Stimulated activated CD4-positive, alpha-beta T cell treated with anti-CD3 and anti-CD28 coated beads, Interleukin-12 subunit alpha, Interleukin-12 subunit beta, amount 100 ng/mL, for 24 hours (primary cell): ENCODE results near the gene DISP2.

Source experiments
- DNase-seq, 2 experiments: peaks; one replicate each; pipeline ENCODE4 v3.0.0-alpha.2; 2020; ENCODE audit warnings: low read depth in 2 of 2

DISP2 gene

DNA sequence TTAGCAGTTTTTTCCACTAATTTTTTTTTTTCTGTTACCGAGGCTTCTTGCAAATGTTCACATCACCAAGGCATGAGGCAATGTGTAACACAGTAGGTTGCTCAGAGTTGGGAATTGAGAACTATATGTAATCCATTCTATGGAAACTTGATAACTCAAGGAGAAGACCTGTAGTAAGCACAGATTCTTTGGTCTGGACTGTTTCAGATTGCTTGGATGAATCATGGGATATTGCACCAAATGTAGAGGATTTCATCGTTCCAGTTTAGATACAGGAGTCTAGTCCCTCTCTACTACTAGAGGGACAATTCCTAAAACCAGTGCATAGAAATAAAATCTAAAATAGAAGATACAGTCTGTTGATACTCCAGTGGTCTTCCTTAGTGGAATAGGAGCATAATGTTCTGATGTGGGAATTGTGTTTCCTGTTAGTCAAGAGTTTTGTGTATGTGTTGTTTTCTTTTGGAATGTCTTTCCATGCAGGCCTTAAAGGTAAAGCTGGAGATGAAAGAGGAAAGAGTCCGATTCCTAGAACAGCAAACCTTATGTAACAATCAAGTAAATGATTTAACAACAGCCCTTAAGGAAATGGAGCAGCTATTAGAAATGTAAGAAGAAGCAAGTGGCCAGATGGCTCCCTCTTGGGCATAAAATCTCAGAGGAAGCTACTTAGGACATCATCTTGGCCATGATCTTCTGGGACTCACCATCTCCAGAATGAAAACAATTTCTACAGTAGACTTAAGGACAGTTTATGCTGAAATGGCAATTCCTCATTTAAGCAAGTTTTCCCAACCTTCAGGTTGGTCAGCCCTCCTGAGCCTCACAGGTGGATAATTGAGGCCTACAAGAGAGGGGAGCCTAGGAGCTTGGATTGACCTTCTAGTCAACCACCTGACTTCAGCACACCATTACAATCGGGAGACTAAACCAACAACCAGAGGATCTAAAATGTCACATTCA, 35.2 kb downstream of the DISP2 start:
- no peak for DNase-seq

DNA sequence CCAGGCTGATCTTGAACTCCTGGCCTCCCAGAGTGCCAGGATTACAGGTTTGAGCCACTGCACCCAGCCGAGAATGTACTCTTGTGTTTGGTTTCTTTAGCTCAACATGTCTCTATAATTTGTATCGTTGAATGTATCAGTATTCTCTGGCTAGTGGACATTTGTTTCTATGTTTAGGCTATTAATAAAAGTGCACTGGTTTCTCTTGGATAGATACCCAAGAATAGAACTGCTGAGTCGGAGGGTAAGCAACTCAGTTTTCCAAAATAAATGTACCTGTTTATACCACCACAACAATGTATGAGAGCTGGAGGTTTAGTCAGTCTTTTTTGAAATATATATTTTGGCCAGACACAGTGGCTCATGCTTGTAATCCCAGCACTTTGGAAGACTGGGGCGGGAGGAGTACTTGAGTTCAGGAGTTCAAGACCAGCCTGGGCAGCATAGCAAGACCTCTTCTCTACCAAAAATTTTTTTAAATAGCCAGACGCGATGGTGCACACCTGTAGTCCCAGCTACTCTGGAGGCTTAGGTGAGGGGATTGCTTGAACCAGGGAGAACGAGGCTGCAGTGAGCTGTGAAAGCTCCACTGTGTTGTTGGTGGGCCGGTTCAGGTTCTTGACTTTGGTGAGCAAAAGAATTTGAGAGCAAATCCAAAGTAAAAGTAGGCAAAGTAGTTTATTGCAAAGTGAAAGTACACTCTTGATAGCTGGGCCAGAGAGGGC, 39.8 kb downstream of the DISP2 start:
- DNase-seq: no peak

DNA sequence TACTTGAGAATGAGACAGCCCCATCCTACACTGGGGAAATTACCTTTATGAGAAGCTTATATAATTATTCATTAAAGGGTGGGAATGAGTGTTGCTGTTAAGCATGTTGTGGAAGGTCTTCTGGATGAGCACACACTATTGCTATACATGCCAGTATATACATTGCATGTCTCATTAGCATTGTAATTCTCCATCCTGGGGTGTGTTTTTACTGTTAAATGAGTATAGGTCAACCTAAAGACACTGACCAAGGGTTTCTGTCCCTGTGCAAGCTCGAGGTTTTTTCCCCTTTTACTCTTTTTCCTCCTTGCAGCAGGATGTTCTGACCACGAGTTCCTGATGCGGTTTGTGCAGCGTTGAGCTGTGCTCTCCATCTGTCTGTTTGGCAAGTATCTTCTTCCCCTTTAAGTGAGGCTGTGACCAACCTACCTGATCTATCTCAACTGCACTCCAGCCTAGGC, 40.4 kb downstream of the DISP2 start:
- no peak for DNase-seq

DNA sequence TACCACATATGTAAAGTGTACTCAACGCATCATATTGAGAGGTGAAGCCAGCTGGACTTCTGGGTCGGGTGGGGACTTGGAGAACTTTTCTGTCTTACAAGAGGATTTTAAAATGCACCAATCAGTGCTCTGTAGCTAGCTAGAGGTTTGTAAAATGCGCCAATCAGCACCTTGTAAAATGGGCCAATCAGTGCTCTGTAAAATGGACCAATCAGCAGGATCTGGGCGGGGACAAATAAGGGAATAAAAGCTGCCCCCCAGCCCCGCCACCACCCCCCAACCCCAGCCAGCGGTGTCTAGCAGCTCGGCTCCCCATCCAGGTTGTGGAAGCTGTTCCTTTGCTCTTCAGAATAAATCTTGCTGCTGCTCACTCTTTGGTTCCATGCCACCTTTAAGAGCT, 41.4 kb downstream of the DISP2 start:
- DNase-seq: no peak

DNA sequence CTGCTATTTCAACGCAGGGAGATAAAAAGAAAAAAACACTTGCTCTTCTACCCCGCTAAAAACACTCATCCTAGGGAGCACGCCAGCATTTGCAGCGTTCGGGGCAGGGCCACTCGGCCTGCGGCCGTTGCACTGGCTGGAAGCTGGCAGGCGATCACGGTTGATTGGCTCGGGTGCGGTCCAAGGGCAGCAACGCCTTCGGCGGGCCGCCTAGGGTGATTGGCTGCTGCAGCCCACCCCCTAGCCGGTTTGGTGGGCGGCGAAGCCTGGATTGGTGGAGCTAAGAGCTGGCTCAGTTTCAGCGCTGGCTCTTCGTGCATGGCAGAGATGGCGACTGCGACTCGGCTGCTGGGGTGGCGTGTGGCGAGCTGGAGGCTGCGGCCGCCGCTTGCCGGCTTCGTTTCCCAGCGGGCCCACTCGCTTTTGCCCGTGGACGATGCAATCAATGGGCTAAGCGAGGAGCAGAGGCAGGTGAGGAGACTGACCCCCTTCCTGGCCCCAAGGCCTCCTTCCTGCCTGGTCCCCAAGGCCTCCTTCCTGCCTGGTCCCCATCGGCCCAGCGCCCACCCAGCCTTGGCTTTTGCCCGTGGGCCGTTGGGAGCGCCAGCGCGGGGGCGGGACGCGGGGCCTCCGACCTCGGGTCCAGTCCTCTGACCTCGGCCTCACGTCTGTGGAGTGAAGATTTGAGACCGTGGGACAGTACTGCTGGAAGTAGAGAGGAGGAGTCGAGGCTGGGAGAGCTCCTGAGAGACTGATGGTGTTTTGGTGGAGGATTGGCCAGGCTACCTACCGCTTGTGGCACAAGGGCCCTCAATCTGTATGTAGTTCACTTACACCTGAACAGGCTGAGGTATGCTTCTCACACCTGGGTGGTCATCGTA, 47.7 kb downstream of the DISP2 start, which contains the start of gene IVD:
Gene IVD, plus strand, starts transcription at position 295 of the 881 bp plus-strand sequence. Its CDS starts 33 bp downstream, at position 328.
- DNase-seq: peak; percentile 86 to 89

DNA sequence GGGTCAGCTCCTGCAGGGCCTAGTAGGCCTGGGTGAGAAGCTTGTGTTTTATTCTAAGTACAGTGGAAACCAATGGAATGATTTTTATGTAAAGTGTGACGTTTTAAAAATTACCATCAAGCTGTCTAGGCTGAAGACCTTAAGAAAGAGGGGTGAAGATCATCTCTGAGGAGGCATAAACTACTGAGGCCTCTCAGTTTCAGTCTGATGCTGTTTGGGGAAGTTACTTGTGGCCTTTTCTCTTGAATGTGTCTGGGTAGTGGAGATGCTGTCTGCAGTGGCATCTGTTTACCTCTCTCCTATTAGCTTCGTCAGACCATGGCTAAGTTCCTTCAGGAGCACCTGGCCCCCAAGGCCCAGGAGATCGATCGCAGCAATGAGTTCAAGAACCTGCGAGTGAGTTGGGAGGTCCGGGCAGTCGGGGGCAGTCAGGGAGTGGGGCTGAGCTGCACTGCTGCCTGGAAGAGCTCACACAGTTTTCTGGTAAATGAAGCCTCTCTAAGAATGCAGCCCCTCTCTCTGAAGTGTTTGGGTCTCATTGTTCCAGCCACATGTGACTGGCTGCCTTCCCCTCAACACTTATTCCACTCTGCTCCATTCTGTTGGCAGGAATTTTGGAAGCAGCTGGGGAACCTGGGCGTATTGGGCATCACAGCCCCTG, 49.4 kb downstream of the DISP2 start:
- DNase-seq: no peak

DNA sequence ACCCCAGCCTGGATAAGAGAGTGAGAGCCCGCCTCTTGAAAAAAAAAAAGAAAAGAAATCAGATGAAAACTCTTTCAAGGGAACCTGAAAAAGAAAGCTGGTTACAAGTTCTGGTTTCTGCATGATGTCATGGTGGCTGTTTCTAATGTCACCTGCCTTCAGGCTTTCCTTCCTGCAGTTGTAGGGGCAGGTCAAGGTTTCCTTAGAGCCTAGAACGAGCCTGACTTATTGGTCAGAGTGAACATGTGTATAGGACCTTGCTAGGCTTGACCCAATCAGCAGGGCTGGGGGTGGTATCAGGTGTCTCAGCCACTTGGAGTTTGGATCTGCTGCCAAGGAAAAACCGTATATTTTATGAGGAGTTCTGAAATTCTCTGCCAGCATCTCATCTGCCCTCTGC, 51.3 kb downstream of the DISP2 start:
- no peak for DNase-seq

DNA sequence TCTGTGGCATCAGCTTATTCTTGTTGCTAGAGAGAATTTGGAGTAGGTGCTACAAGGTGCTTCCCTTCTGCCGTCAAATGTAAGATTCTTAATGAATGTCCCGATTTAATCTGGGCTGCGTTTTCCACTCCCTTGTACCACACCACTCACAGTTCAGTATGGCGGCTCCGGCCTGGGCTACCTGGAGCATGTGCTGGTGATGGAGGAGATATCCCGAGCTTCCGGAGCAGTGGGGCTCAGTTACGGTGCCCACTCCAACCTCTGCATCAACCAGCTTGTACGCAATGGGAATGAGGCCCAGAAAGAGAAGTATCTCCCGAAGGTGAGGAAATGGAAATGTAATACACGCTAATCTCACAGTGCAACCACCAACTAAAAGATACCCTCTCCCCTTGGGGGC, 52.5 kb downstream of the DISP2 start:
- no peak for DNase-seq

DNA sequence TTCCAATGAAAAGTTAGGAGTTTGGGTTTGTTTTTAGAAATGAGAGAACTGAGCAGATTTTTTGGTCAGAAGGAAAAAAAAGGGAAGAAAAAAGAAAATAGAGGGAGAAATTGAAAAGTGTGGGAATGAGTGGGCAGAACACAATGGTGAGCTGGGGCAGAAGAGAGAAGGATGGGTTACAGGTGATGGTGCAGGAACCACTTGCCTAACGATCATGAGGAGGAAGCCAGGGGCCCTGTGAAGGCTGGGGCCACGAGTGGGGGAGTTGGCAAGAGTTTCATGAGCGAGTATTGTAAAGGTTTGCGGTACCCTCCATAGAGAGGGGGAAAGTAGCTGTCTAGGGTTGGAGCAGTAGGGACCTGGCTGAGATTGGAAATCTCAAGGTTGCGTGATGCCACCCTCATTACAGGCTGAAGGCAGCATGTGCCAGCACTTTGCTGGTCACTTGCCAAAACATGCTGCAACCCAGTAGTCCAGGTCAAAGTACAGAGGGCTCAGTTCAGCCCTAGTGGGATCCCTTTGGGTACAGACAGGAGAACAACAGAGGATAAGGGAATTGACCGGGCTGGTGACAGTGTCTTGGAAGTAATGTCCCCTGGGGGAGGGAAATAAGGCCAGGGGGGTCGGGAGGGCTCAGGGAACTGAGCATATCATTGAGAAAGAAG, 54.2 kb downstream of the DISP2 start:
- no peak for DNase-seq

DNA sequence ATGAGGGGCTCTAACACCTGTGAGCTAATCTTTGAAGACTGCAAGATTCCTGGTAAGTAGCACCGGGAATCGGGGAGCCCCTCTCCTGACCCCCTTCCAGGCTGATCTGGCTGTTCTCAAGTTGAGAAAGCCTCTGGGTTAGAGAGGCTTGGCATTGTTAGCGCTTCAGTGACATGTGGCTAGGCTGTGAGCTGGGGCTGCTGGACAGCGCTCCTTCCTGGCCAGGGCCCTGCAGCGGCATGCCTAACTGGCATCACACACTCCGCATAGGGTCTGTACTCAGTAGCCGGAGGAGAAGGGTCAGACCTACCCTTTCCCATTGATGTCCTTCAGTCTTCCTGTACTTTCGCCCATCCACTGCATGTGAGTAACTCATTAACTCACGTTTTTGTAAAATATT, 55.0 kb downstream of the DISP2 start:
- no peak for DNase-seq

DNA sequence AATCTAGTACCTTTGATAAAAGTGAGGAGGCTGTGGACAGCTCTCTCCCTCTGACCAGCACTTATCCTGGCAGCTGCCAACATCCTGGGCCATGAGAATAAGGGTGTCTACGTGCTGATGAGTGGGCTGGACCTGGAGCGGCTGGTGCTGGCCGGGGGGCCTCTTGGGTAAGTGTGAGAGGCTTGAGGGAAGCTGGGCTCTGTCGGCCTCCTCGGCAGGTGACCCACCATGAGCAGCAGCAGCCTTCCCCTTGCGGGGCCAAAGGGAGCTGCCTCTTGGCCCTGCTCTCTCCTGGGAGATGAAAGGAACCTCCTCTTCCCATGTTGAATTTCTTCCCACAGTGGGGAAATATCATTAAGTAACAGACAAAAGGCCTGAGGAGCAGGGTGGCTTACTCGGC, 56.8 kb downstream of the DISP2 start:
- no peak for DNase-seq

DNA sequence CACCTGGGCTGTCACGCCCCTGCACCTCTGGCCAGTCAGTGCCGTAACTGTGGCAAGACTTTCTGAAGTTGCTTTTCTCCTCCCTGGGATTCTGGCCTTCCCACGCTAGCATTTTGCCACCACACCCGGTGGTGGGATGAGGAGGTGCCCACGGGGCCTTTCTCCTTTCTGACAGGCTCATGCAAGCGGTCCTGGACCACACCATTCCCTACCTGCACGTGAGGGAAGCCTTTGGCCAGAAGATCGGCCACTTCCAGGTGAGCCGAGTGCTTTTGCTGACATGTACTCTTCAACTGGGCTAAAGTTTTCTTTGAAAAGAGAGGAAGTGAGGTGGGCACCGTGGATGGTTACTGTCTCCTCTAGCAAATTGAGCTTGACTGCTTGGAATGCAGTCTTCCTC, 57.2 kb downstream of the DISP2 start:
- no peak for DNase-seq

DNA sequence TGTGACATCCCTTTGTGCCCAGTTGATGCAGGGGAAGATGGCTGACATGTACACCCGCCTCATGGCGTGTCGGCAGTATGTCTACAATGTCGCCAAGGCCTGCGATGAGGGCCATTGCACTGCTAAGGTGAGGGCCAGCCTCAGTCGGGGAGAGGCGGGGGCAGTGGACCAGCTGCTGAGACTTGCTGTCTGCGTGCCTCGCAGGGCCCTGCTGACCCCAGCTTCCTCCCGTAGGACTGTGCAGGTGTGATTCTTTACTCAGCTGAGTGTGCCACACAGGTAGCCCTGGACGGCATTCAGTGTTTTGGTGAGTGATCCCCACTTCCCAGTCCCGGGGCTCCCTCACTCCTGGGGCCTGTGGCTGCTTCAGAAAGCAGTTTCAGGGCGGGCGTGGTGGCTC, 58.0 kb downstream of the DISP2 start:
- DNase-seq: no peak

DNA sequence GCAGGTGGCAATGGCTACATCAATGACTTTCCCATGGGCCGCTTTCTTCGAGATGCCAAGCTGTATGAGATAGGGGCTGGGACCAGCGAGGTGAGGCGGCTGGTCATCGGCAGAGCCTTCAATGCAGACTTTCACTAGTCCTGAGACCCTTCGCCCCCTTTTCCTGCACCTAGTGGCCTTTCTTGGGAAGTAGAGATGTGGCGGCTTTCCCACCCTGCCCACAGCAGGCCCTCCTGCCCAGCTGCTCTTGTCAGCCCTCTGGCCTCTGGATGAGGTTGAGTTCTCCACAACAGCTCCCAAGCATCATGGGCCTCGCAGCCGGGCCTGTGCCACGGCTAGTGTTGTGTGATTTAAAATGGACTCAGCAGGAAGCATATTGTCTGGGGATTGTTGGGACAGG, 60.1 kb downstream of the DISP2 start:
- no peak for DNase-seq

DNA sequence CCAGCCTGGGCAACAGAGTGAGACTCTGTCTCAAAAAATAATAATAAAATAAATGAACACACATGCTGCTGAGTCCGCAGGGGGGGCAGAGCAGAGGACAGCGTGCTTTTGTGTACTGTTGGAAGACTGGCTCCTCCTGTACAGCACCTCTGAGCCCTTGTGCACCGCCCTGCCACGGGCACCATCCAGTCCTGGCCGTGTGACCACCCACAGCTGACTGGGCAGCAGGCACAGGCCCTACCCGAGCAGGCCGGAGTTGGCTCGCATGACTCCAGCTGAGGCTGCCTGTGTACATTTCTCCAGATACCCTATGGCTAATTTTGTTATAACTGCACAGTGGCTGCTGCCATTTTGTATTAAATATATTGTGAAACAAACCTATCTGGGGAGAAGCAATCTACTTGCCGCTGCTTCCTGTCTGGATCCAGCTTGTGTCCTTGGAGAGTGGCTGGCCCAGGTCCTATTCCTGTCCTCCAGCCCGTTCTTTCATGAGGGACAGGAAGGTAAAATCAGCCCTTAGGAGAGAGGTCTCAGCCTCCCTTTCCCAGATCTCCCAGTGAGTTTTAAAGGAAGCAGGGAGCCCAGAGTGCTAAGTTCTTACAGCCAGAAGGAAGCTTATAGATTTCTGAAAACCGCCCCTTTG, 62.2 kb downstream of the DISP2 start:
- no peak for DNase-seq

DNA sequence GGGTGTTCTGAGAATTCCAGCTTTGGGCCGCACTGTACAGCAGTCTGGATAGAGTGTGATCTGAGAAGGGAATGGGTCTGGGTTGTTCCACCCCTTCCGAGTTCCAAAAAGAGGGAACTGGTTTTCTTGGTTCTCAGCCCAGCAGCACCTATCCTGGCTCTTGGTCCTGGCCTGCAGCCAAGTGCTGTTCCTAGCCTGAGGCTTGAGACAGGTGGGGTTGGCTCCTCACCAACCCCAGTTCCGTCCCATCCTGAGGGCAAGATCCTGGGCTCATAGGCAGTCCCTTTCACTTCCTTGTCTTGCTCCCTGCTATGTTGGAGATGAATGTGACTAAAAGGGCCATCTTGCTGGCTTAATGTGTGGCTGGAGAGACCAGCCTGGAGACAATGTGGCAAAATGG, 62.8 kb downstream of the DISP2 start:
- DNase-seq: no peak

DNA sequence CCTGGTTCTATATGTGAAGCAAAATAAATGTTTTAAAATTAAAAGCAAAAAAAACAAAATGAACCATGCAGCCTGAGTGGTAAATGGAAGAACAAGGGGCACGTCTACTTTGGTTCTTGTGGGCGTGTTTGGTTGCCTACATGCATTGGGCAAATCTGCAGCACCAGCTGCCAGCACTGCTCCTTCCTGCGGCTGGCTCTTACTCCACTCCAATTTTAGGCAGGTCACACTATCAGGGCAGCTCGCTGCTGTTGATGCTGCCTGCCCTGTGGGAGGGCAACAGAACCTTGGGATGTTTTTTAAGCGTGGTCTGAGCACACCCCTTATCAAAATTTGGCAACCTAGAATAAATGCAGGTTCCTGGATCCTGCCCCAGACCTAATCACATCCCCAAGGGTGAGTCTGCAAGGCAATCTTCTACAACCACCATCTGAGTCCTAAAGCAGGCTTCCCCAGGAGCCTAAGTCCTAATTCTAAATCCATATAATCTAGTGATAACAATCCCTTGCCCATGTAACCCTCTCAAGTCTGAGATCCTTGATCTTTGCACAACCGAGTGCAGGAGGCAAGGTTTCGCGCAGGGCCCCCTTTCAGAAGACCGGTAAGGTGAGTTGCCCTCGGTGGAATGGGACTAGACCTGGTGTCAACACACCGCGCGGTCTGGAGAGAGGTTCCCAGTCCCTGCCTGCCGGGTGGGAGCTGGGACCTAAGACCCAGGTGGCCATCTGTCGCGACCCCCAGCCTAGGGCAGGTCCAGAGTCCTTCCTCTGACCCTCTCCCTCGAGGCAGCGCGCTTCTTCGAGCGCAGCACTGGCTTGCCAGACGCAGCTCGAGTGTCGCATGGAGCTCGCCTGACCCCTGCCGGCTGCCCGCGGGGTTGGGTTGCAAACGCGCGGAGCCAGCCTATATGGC, 63.5 kb downstream of the DISP2 start:
- DNase-seq: peak; percentile 67 to 83

DNA sequence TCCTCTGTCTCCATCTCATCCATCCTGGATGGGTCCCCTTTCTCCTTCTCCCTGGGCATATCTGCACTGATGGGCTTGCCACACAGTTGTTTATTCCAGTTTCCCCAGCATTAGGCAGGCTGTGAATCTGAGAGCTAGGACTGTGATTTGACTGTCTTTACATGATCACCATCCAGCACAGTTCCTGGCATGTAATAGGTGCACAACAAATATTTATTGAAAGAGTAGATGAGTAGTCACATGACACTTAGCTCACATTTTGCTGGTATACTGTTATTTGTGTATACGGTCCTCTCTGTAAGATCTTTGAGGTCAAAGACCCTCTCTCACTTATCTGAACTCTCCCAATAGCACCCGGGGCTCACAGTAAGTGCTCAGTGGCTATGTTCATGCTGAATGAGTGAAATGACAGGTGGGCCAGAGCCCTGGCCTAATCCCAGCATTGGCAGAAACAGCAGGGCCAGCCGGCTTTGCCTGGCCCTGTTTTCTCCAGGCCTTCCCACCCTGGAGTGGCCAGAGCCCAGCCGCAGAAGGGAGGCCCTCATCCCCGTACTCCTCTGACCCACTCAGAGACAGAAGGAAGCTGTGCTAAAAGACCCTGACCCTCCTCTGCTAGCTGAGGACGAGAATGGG, 66.6 kb downstream of the DISP2 start:
- no peak for DNase-seq

DNA sequence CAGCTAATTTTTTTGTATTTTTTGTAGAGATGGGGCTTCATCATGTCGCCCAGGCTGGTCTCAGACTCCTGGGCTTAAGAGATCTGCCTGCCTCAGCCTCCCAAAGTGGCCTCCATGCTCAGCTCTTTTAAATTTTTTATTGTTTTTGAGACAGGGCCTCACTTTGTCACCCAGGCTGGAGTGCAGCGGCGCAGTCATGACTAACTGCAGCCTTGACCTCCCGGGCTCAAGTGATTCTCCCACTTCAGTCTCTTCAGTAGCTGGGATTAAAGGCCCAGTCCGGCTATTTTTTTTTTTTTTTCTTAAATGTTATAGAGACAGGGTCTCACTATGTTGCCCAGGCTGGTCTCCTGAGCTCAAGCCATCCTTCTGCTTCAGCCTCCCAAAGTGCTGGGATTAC, 67.7 kb downstream of the DISP2 start:
- DNase-seq: no peak
